ENCODE measurements around the gene NR3C2. TPM values are rescaled to one million over a fixed set of nuclear protein-coding genes. Genes with fewer than 3 reads are reported as not detected.

Gene NR3C2
- total and polyA plus RNA-seq, 2 experiments from 2014 or later, result 1.2 to 3.0 TPM

- TF ChIP-seq CREB1 (CRISPR knock-in tag; IDR thresholded peaks at IDR 0.05; ENCODE audit: low read depth), result no peak
- no peak for TF ChIP-seq POLR2AphosphoS5 (IDR thresholded peaks at IDR 0.05; ENCODE audit: low read depth)
- TF ChIP-seq, protein P1, sequence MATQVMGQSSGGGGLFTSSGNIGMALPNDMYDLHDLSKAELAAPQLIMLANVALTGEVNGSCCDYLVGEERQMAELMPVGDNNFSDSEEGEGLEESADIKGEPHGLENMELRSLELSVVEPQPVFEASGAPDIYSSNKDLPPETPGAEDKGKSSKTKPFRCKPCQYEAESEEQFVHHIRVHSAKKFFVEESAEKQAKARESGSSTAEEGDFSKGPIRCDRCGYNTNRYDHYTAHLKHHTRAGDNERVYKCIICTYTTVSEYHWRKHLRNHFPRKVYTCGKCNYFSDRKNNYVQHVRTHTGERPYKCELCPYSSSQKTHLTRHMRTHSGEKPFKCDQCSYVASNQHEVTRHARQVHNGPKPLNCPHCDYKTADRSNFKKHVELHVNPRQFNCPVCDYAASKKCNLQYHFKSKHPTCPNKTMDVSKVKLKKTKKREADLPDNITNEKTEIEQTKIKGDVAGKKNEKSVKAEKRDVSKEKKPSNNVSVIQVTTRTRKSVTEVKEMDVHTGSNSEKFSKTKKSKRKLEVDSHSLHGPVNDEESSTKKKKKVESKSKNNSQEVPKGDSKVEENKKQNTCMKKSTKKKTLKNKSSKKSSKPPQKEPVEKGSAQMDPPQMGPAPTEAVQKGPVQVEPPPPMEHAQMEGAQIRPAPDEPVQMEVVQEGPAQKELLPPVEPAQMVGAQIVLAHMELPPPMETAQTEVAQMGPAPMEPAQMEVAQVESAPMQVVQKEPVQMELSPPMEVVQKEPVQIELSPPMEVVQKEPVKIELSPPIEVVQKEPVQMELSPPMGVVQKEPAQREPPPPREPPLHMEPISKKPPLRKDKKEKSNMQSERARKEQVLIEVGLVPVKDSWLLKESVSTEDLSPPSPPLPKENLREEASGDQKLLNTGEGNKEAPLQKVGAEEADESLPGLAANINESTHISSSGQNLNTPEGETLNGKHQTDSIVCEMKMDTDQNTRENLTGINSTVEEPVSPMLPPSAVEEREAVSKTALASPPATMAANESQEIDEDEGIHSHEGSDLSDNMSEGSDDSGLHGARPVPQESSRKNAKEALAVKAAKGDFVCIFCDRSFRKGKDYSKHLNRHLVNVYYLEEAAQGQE (IDR thresholded peaks at IDR 0.05; ENCODE audit: unreplicated experiment), result no peak
- no peak for TF ChIP-seq EZH2 (IDR thresholded peaks at IDR 0.05; ENCODE audit: low read depth, unreplicated experiment)
- no peak for TF ChIP-seq ZNF114 (CRISPR knock-in tag; IDR thresholded peaks at IDR 0.05)
Measured at GRCh38 chr4:148330161-148330560, 112.1 kb downstream of the NR3C2 start (continued).

- H3K79me2 ChIP-seq (replicated peaks; ENCODE audit: insufficient read depth), result no peaks in the 10 kb centered on the region
- ATAC-seq, result no peak
- peaks cover 27% of the 10 kb centered on the region for H3K4me1 ChIP-seq (ENCODE audit: insufficient read depth)
- no peak overlapping the region for H3K27ac Mint-ChIP-seq
- no peaks in the 10 kb centered on the region for H3K36me3 ChIP-seq (ENCODE audit: insufficient read depth)
- H3F3A ChIP-seq (replicated peaks; ENCODE audit: low read depth), result no peaks in the 10 kb centered on the region
- H3K27ac ChIP-seq (ENCODE audit: low read depth), result no peak overlapping the region
- H3K4me1 Mint-ChIP-seq, result peaks cover 19% of the 10 kb centered on the region
- no peak overlapping the region for H3K4me3 Mint-ChIP-seq
- H3K4me3 ChIP-seq, result no peak overlapping the region
- H3K36me3 Mint-ChIP-seq (ENCODE audit: low read depth), result no peaks in the 10 kb centered on the region
- H3K27me3 Mint-ChIP-seq (ENCODE audit: insufficient read depth, low read depth, poor library complexity), result peaks cover 2% of the 10 kb centered on the region
- H4K20me1 ChIP-seq (replicated peaks; ENCODE audit: insufficient read depth), result no peaks in the 10 kb centered on the region
- H3K9me2 ChIP-seq (ENCODE audit: insufficient read depth), result no peaks in the 10 kb centered on the region
- no peak overlapping the region for H2AFZ ChIP-seq
- H3K9me3 Mint-ChIP-seq, result no peaks in the 10 kb centered on the region
- H3K27me3 ChIP-seq (ENCODE audit: insufficient read depth), result no peaks in the 10 kb centered on the region
- H3K4me2 ChIP-seq, result no peak overlapping the region
- DNase-seq (ENCODE audit: low spot score), result no peak
- TF ChIP-seq EZH2phosphoT487 (IDR thresholded peaks at IDR 0.05; ENCODE audit: unreplicated experiment) (no peak), POLR2AphosphoS5 (IDR thresholded peaks at IDR 0.05; ENCODE audit: low read depth) (no peak), ZNF462 (CRISPR knock-in tag; IDR thresholded peaks at IDR 0.05) (no peak), ZNF331 (CRISPR knock-in tag; IDR thresholded peaks at IDR 0.05; ENCODE audit: low read depth) (no peak), JUNB (IDR thresholded peaks at IDR 0.05; ENCODE audit: unreplicated experiment) (no peak), NANOG (IDR thresholded peaks at IDR 0.05; ENCODE audit: borderline replicate concordance) (no peak), EZH2 (IDR thresholded peaks at IDR 0.05; ENCODE audit: low read depth, unreplicated experiment) (no peak), STAT1 (IDR thresholded peaks at IDR 0.05; ENCODE audit: unreplicated experiment) (no peak), CREB1 (CRISPR knock-in tag; IDR thresholded peaks at IDR 0.05; ENCODE audit: low read depth) (no peak)
- TF ChIP-seq, protein P1 (IDR thresholded peaks at IDR 0.05; ENCODE audit: unreplicated experiment), result no peak
Measured at GRCh38 chr4:148329751-148330150, 112.5 kb downstream of the NR3C2 start.
